GM13977 (cell line): ENCODE data around the gene TENT4B.

ENCODE experiments used
- DNase-seq: peaks from one replicate; pipeline ENCODE4 v3.0.0; 2012; ENCODE audit warnings: low spot score
- in situ Hi-C: fragments of 300-500 bp; cut with MboI; formaldehyde crosslinking; loops from one replicate; pipeline ENCODE4 v1.12.0; 2022; ENCODE audit warnings: low sequenced_read_pairs, low pct_unique_long_range_greater_than_20kb, mixed read lengths, inconsistent platforms; ENCODE audit not compliant: unreplicated experiment
- TF ChIP-seq, protein P1 (sequence below): IDR thresholded peaks from 2 replicates; pipeline ENCODE4 v1.5.1; 2012; ENCODE audit warnings: mild to moderate bottlenecking, control low read depth; ENCODE audit not compliant: insufficient read depth; ENCODE audit errors: extremely low read depth, missing control alignments

Gene TENT4B

DNA sequence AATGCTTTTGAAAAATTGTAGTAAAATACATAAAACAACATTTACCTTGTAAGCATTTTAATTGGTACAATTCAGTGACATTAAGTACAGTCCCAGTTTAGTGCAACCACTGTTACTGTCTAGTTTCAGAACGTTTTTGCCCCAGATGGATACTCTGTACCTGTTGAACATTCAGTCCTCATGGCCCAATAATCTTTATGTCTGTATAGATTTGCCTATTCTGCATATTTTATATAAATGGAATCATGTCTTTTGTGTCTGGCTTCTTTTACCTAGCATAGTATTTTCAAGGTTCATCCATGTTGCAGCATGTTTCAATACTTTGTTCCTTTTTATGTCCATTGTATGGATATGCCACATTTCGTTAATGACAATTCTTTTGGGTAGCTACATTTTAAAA, 37.2 kb downstream of the TENT4B start:
- in situ Hi-C loops: no loop called here
- DNase-seq: no peak
- TF ChIP-seq, protein P1, sequence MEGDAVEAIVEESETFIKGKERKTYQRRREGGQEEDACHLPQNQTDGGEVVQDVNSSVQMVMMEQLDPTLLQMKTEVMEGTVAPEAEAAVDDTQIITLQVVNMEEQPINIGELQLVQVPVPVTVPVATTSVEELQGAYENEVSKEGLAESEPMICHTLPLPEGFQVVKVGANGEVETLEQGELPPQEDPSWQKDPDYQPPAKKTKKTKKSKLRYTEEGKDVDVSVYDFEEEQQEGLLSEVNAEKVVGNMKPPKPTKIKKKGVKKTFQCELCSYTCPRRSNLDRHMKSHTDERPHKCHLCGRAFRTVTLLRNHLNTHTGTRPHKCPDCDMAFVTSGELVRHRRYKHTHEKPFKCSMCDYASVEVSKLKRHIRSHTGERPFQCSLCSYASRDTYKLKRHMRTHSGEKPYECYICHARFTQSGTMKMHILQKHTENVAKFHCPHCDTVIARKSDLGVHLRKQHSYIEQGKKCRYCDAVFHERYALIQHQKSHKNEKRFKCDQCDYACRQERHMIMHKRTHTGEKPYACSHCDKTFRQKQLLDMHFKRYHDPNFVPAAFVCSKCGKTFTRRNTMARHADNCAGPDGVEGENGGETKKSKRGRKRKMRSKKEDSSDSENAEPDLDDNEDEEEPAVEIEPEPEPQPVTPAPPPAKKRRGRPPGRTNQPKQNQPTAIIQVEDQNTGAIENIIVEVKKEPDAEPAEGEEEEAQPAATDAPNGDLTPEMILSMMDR: no peak

DNA sequence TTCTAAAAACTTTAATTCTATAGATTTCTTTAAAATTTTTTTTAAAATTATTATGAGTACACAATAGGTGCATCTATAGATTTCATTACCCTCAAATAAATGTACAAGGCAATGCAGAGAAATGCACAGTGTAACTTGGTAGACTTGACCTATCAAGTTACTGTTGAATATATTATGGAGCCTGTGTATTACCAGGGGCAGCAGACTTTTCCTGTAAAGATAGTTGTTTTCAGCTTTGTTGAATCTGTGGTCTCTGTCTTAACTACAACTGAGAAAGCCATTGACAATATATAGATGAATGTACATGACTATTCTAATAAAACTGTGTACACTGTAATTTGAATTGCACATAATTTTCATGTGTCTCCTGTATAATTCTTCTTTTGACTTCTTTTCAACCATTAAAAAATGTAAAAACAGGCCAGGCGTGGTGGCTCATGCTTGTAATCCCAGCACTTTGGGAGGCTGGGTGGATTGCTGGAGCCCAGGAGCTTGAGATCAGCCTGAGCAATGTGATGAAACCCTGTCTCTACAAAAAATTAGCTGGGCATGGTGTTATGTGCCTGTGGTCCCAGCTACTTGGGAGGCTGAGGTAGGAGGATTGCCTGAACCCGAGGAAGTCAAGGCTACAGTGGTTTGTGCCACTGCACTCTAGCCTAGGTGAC, 39.4 kb downstream of the TENT4B start:
- no peak for DNase-seq
- TF ChIP-seq, protein P1: no peak
- in situ Hi-C loops: no loop called here

DNA sequence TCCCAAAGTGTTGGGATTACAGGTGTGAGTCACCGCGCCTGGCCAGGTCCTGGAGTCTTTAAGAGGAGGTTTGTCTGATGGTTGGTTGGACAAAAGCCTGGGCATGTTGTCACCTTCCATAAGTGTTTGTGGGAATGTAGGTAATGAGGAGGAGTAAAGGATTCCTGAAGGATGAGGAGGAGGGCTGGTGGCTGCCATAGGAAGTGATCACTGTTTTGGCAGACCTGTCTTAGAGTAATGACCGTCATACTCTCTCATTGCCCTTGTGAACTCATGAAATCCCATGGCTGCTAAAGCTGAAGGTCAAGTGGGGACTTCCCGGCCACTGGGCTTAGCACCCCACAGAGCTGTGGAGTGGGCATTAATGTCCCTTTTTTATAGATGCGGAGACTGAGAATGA, 40.5 kb downstream of the TENT4B start:
- DNase-seq: no peak
- TF ChIP-seq, protein P1: no peak

DNA sequence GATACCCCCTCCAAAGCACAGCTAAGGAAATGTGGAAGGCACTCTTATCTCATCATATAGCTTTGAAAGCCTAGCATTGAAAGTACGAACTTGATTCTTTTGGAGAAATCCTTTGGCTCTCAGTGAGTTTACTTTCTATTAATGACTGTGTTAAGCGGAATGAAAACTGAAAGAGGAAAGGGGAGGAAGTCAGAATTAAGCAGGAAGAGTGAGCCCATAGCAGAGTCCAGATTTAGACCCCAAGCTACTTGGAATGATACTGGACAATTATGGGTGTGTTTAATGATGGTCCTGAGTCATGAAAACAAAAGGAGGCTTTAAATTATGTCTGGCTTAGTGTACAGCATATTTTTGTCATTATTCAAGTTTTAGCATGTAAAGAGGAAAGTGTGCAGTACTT, 42.2 kb downstream of the TENT4B start:
- TF ChIP-seq, protein P1: no peak
- DNase-seq: no peak
- in situ Hi-C loops: no loop called here

More for the DNA sequence above, 40.5 kb downstream of the TENT4B start:
- in situ Hi-C loops: no loop called here

DNA sequence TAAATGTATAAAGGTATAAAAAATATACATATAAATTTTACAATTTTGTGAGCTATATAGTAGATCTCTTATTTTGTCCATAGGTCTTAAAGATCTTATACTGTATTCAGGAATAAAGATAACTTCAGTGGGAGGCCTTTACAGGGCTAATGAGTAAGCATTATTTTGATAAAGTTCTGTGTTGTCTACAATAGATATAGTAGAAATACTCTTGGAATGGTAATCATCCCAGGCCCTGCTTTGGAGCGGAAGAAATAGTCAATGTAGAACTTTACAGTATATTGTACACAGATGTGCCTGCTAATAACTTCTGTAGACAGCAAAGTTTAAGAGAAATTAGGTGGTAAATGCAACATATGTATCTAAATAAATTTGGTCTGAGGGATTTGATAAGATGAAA, 42.6 kb downstream of the TENT4B start:
- no peak for DNase-seq
- TF ChIP-seq, protein P1: no peak
- in situ Hi-C loops: no loop called here

DNA sequence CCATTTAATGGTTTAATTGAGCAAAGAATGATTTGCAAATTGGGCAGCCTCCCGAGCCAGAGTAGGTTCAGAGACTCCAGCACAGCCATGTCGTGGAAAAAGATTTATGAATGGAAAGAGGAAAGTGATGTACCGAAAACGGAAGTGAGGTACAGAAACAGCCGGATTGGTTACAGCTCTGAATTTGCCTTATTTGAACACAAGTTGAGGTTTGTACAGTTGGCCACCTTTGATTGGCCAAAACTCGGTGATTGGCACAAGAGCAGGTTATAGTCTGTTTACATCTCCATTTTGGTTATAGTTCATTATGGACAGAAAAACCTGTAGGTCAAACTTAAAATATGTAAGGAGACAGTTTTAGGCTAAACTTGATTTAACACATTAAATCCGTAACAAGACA, 44.5 kb downstream of the TENT4B start:
- in situ Hi-C loops: no loop called here
- TF ChIP-seq, protein P1: no peak
- DNase-seq: no peak
